GM18951 (cell line): ENCODE results near the gene VWA1.
"Not testable (repeated sequence)": the region's sequence is repeated elsewhere in the genome, so short reads cannot be mapped to it uniquely, and the experiment has no call there.

ENCODE experiments used
- POLR2A ChIP-seq: IDR thresholded peaks from 4 replicates; pipeline ENCODE4 v1.6.1; 2011; ENCODE audit warnings: mild to moderate bottlenecking; ENCODE audit not compliant: insufficient read length, insufficient read depth; ENCODE audit errors: extremely low read depth
- in situ Hi-C: fragments of 300-500 bp; cut with MboI; formaldehyde crosslinking; loops from one replicate; pipeline ENCODE4 v1.12.0; 2022; ENCODE audit warnings: low sequenced_read_pairs, mixed read lengths, inconsistent platforms; ENCODE audit not compliant: unreplicated experiment

The VWA1 gene

GRCh38 chr1:1460540-1461130 is 25.1 kb downstream of the VWA1 start:
- in situ Hi-C loops: no loop called here
- TF ChIP-seq POLR2A: no peak

DNA sequence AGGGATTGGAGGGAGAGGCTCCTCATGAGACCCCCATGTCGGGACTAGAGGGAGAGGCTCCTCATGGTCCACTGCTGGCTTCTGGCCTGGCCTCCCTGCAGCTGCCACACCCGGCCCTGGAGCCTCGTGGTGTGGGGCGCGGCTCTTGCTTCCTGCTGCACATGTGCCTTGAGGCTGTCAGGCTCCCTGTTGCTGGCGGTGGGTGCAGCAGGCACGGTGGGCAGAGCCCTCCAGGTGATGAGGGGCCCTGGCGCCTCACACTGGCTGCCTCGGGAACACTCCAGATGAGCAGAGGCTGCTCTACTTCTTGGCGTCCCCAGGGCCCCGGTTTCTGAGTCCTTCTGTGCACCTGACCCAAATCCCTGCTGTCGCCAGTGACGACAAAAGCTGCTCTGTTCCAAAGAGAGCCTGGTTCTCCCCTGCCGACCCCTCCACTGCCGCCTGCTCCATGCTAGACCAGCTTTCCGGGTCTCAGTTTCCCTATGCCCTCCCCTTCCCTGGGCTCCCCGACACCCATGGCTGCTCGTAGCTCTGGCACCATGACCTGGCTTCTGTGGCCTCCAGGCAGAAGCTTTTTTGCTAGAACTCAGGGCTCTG is 26.3 kb downstream of the VWA1 start:
- TF ChIP-seq POLR2A: no peak

GRCh38 chr1:1462318-1462966 is 27.0 kb downstream of the VWA1 start:
- TF ChIP-seq POLR2A: no peak
- in situ Hi-C loops: no loop called here

More for the DNA sequence above, 26.3 kb downstream of the VWA1 start:
- in situ Hi-C loops: no loop called here

DNA sequence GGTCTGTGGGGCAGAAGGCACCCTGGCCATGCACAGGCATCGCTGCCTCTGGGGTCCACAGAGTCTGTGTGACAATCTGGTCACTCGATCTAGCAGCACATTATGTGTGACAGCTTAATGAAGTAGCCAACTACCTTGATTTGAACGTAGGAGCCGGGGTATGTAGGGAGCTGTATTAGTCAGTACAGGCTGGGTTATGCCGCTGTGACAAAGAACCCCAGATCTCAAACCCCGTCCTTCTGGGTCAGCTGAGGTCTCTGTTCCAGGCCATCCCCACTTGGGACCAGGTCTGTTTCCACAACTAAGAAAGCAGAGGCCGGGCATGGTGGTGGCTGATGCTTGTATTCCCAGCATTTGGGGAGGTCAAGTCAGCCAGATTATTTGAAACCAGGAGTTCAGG is 27.8 kb downstream of the VWA1 start:
- TF ChIP-seq POLR2A: no peak
- in situ Hi-C loops: no loop called here

DNA sequence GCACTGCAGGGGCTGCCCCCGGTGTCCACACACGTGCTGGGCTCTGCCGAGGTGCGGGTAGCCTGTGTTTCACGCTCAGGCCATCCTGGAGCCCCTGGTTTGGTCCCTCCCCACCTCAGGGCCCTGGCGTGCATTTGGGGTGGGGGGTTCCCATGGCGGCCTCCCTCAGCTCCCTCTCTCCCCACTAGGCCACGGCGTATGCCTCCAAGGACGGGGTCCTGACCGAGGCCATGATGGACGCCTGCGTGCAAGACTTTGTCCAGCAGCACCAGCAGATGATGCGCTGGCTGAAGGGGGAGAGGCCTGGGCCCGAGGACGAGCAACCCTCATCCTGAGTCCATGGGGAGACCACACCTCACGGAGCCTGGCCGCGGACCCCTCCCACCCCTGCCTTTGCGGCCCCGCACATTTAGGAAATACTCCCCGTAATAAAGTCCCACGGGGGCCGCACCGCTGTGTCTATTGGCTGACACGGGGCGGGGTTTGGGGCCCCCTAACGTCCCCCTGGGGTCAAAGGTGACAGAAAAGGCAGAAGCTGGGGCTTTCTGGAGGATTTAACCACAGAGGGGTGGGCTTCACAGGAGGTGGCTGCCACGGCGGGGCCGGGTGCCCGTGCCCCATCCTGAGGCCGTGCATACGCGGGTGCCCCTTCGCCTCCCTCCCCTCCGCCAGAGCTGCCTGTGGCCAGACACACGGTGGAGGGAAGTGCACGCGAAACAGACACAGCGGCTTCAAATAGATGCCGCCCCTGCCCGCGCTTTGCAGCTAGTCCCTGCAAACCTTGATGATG is 32.9 kb downstream of the VWA1 start:
- in situ Hi-C loops: not testable (repeated sequence)

DNA sequence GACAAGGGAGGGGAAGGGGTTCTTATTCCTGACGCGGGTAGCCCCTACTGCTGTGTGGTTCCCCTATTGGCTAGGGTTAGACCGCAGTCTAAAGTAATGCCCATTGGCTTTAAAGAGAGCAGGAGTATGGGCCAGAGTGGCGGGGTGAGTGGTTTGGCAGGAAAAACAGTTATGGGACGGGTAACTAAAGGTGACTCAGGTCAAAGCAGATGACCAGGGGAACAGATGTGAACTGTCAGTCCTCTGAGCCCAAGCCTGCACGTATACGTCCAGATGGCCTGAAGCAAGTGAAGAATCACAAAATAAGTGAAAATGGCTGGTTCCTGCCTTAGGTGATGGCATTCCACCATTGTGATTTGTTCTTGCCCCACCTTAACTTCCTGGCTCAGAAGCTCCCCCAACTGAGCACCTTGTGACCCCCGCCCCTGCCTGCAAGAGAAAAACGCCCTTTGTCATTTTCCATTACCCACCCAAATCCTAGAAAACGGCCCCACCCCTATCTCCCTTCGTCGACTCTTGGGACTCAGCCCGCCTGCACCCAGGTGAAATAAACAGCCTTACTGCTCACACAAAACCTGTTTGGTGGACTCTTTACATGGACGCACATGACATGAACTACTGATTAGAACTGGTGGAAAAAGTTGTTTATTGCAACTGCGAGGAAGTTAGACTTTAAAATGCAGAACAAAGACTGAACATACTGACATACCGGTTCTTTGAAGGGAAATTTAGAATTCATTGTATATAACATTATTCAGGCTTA is 35.3 kb downstream of the VWA1 start:
- in situ Hi-C loops: no loop called here
- TF ChIP-seq POLR2A: no peak

- in situ Hi-C loops: no loop called here
Observed at GRCh38 chr1:1471389-1472052, 36.0 kb downstream of the VWA1 start, which contains the start of gene ATAD3B. Gene ATAD3B (plus strand): TSS chr1:1471765. CDS start chr1:1471885, 120 bp downstream.

DNA sequence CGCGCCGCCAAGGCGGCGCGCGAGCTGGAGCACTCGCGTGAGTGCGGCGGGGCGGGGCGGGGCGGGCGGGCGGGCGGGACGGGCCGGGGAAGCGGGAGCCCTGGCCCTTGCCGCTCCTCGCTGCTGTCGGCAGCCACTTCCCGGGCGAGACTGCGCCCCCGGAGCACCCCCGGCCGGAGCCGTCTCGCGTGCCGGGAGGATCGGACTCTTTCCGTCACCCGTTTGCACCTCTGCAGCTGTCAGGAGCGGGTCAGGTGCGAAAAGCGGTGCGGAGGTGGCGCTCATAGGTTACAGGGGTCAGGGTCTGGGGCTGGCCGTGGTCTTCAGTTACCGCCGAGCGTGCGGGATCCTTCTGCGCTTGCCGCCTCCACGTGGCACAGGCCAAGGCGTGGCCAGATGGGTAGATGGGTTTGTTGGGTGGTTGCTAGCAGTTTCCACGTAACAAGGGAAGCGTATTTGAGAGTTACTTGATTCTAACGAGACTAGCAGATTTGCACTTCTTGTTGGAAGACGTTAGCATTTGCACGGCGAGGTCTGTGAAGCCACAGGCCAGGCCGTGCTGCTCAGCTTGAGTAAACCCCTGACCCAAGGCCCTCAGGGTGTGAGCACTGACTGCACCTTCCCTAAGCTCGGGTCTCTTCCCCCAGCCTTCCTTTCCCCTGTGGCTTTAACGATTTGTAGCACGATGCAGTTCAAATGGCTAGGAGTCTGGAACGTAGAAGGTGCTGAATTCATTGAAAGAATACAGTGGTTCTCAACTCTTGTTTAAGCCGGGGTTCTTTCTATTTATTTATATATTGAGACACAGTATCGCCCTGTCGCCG is 36.8 kb downstream of the VWA1 start:
- in situ Hi-C loops: not testable (repeated sequence)

More at GRCh38 chr1:1471389-1472052, 36.0 kb downstream of the VWA1 start, which contains the start of gene ATAD3B:
- peak; percentile 71 for TF ChIP-seq POLR2A

- in situ Hi-C loops: not testable (repeated sequence)
Observed at GRCh38 chr1:1476011-1476410, 40.5 kb downstream of the VWA1 start.

DNA sequence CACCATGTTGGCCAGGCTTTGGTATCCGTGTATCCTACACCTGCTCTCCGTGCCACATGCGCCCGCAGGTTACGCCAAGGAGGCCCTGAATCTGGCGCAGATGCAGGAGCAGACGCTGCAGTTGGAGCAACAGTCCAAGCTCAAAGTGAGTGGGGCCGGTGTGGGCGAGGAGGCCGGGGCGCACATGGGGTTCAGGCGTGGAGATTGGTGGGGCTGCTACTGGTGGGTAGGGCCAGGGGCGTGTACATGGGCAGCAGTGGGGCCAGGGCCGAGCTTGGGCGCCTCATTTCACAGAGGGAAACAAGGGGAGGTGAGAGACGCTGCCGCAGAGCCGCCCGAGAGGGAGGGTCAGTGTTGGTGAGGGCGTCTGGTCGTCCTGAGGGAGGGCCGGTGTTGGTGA is 41.7 kb downstream of the VWA1 start:
- no peak for TF ChIP-seq POLR2A
- in situ Hi-C loops: no loop called here

DNA sequence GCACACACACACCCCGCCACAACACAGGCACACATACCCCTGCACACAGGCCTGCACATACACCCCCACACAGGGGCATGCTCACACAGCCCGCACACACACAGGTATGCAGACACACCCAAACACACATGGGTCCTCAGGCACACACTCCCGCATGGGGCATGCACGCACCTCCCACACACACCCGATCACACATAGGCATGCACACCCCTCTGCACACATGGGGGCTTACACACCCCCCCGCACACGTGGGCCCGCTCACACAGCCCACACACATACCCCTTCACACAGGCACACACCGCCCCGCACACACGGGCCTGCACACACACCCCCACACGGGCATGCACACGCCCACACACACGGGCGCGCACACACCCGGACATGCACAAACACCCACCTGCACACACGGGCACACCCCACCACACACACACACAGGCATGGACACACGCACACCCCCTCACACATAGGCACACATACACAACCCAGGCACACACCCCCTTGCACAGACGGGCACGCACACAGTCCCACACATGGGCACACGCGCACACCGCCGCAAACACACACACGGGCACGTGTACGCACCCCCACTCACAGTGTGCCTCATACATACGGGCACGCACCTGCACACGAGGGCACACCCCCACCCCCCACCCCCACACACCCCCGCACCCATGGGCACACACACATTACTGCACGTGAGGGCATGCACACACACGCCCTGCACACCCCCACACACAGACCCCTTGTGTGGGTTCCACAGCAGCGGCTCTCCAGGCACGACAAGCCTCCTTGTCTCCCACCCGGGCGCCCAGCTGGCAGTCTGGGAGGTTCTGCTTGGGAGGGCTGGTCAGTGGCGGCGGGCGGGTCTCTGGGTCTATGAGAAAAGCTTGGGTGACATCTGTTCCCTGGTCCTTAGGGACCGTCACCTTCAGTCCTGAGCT is 44.3 kb downstream of the VWA1 start:
- in situ Hi-C loops: no loop called here
- no peak for TF ChIP-seq POLR2A

DNA sequence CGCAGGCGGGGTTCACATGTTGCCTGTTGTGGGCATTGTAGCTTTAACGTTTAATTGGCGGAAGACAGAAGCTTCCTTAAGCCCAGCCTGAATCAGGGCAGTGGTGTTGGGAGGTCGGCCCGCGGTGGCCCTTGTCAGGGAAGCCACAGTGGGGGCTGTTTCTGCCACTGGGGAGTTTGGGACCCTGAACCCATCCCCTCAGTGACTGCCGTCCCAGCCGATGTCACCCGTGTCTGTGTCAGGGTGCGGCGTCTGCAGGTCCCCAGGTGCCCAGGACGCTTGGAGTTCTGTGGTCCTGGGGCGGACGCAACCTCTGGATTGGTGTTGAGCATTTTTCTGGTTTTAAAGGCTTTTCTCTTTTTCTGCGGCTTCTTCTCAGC is 45.0 kb downstream of the VWA1 start:
- in situ Hi-C loops: not testable (repeated sequence)

DNA sequence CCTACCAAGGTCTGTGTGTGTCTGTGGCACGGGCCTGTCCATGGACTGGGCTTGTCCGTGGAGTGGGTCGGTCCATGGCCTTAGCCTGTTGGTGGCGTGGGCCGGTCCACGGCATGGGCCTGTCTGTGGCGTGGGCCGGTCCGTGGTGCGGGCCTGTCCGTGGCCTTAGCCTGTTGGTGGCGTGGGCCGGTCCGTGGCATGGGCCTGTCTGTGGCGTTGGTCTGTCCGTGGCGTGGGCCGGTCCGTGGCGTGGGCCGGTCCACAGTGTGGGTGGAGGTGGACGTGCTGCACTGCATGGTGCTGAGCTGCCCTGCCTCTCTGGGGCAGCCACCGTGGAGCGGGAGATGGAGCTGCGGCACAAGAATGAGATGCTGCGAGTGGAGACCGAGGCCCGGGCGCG is 46.3 kb downstream of the VWA1 start:
- in situ Hi-C loops: not testable (repeated sequence)
